Adipocyte (in vitro differentiated cells): ENCODE measurements around the gene SWSAP1.

Source experiments
- DNase-seq: peaks from one replicate; pipeline ENCODE4 v3.0.0-alpha.2; 2015; ENCODE audit warnings: low read depth
- H3K27me3 ChIP-seq: replicated peaks from 2 replicates; pipeline ENCODE4 v1.7.0; 2013; ENCODE audit warnings: mild to moderate bottlenecking, low read length, moderate library complexity; ENCODE audit not compliant: control insufficient read depth, insufficient read depth
- H3K36me3 ChIP-seq: 2 replicates; pipeline ENCODE4 v1.7.0; 2013; ENCODE audit warnings: low read length, mild to moderate bottlenecking, moderate library complexity; ENCODE audit not compliant: control insufficient read depth, insufficient read depth, severe bottlenecking
- H3K4me1 ChIP-seq: 2 replicates; pipeline ENCODE4 v1.7.0; 2013; ENCODE audit warnings: mild to moderate bottlenecking, low read length, moderate library complexity; ENCODE audit not compliant: control insufficient read depth, insufficient read depth
- H3K4me3 ChIP-seq: 2 replicates; pipeline ENCODE4 v1.7.0; 2013; ENCODE audit warnings: mild to moderate bottlenecking, low read length, moderate library complexity
- H3K9ac ChIP-seq: 2 replicates; pipeline ENCODE4 v1.7.0; 2013; ENCODE audit warnings: mild to moderate bottlenecking, low read length, moderate library complexity
- H3K9me3 ChIP-seq: 2 replicates; pipeline ENCODE4 v1.7.0; 2013; ENCODE audit warnings: mild to moderate bottlenecking, low read length, moderate library complexity; ENCODE audit not compliant: control insufficient read depth

The SWSAP1 gene

DNA sequence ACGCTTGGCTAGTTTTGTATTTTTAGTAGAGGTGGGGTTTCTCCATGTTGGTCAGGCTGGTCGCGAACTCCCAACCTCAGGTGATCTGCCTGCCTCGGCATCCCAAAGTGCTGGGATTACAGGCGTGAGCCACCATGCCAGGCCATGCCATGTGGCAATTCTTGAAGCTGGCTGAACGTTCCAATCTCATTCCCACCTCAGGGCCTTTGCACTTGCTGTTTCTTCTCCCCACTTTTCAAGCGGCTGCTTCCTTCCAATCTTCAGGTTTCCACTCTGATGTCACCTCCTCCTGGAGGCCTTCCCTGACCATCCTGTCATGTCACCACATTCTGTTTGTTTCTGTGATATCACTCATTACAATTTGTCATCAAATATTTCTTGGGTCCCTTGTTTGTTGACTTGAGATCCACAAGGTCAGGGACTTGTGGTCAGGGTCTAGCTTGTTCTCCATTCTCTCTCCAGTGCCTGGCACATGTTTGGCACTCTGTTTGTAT, 5.4 kb downstream of the SWSAP1 start:
- Histone ChIP-seq H3K36me3 (no peaks in the 10 kb centered on the region), H3K4me1 (peaks cover 39% of the 10 kb centered on the region), H3K4me3 (no peak overlapping the region), H3K9ac (no peak overlapping the region), H3K27me3 (peaks cover 15% of the 10 kb centered on the region), H3K9me3 (no peaks in the 10 kb centered on the region)
- no peak for DNase-seq

DNA sequence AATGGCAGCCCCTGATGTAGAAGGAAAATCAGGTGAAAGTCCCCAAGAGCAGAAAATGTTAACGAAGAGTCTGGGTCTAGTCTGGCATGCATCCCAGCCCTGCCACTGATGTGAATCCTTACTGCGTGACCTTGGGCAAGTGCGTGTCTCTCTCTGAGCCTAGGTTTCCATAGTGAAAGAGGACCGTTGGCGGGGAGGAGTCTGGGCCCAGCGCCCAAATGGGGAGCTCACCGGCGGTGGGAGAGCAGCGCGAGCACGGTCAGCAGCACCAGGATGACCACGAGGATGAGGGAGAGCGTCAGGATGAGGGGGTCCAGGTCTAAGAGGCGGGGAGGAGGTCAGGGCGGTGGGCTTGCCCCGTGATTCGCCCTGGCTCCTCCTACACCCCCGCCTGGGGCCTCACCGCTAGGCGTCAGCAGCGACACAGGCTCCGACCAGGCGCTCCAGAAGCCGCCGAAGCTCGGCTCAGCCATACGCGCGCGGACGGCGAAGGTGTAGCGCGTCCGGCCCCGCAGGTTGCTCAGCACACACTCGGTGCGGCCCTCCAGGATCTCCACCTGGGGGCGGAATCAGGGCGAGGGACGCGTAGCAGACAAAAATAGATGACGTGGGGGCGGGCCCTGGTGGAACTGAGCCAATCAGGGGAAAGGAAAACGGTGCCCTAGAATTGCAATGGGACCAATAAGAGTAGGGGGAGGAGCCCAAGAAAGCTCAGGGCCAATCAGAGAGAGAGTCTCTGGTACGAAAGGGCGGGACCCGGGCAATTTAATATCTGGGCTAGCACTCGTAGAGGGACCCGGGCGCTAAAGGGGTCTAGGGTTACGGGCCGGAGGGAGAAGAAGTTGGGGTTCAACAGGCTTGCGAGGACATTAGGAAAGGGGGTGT, 6.4 kb downstream of the SWSAP1 start:
- Histone ChIP-seq H3K4me3 (peak overlapping the region; percentile 78), H3K4me1 (peaks cover 32% of the 10 kb centered on the region), H3K36me3 (no peaks in the 10 kb centered on the region), H3K27me3 (peaks cover 15% of the 10 kb centered on the region), H3K9me3 (no peaks in the 10 kb centered on the region), H3K9ac (peak overlapping the region; percentile 64)
- DNase-seq: peak; percentile 96

DNA sequence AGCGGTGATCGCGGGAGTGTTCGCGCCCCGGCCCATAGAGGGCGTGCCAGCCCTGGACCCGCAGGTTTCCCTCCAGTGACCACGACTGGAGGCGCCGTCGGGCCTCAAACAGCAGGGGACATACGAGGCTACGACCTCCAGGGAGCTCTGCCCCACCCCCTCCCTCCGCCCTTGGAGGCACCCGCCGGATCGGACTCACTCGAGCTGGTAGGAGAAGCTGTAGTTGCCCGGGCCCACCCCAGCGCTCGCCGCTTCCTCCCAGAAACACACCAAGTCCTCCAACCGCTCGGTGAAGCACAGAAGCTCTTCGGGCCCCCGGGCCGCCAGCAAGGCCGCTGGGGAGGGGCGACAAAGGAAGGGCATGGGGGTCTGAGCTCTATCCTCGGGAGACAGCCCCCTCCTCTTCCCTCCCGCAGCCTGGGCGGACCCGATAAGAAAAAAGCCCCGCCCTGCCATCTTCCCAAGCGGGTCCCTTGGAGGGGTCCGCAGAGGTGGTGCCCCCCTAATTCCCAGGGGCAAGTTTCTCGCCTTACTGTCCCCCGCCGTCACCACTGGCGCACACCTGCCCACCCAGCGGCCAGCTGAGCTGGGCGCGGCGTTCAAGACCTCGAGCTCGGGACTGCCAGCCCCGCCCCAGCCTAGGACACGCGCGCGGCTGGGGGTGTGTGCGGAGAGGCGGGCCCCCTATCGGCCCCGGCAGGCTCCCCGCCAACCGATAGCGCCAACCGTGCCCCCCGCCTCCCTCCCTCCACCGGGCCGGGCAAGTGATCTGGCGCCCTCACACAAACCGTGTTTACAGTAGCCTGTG, 8.6 kb downstream of the SWSAP1 start:
- Histone ChIP-seq H3K4me3 (no peak overlapping the region), H3K36me3 (no peaks in the 10 kb centered on the region), H3K27me3 (peaks cover 15% of the 10 kb centered on the region), H3K9me3 (no peaks in the 10 kb centered on the region), H3K9ac (no peak overlapping the region), H3K4me1 (peaks cover 18% of the 10 kb centered on the region)
- peak; percentile 40 for DNase-seq

DNA sequence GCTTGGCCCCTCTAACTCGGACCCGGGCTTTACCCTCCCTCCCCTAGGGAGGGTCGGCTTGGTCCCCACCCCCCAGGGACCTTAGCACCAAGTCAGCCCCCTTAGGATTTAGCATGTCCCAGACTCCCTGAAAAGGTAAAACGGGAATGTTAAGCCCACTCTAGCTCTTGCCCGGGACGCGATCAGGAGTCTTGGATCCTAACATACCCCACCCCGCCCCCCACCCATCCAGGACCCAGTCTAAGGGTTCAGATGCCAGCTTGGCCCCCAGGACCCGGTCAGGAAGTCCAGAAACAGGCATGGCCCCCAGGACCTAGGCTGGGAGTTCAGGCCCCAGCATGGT, 9.2 kb downstream of the SWSAP1 start:
- no peaks in the 10 kb centered on the region for H3K36me3 ChIP-seq
- peaks cover 15% of the 10 kb centered on the region for H3K27me3 ChIP-seq
- H3K4me3 ChIP-seq: no peak overlapping the region
- no peak for DNase-seq
- H3K4me1 ChIP-seq: peaks cover 12% of the 10 kb centered on the region
- no peaks in the 10 kb centered on the region for H3K9me3 ChIP-seq
- no peak overlapping the region for H3K9ac ChIP-seq

DNA sequence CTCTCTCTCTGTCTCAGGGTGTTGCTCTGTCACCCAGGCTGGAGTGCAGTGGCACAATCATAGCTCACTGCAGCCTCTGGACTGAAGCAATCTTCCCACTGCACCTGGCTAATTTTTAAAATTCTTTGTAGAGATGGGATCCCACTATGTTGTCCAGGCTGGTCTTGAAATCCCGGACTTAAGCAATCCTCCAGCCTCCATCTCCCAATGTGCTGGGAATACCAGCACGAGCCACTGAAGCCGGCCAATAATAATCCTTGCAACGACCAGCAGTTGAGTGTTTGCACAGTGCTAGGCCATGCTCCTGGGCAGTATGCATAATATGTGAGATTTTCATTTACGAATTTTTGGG, 10.3 kb downstream of the SWSAP1 start:
- DNase-seq: no peak
- Histone ChIP-seq H3K9ac (no peak overlapping the region), H3K36me3 (no peaks in the 10 kb centered on the region), H3K4me1 (peaks cover 10% of the 10 kb centered on the region), H3K4me3 (no peak overlapping the region), H3K9me3 (no peaks in the 10 kb centered on the region), H3K27me3 (peaks cover 15% of the 10 kb centered on the region)

DNA sequence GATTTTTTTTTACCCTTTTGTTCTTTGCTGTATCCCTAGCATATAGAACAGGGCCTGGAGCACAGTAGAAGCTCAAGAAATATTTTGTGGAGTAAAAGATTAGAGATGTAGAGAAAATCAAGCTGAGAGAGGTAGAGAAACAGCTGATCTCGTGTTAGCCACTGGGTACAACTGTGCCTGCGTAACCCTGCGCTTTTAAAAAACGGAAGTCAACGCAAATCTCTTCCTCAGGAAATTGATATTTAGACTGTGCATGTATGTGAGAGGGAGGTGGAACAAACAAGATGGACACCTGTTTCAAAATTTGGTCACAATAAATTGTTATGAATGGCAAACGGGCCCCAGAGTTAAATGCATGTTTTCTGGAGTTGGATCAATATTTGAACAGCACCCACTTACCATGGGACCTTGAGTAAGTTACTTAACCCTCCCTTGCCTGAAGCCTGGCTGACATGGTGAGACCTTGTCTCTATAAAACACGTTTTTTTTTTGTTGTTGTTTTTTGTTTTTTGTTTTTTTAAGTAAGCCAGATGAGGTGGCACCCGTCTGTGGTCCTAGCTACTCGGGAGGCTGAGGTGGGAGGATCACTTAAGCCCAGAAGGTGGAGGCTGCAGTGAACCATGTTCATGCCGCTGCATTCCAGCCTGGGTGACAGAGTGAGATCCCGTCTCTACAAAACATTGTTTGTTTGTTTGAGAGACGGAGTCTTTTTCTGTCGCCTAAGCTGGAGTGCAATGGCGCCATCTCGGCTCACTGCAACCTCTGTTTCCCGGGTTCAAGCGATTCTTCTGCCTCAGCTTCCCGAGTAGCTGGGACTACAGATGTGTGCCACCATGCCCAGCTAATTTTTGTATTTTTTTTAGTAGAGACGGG, 12.9 kb downstream of the SWSAP1 start:
- H3K9me3 ChIP-seq: peaks cover 7% of the 10 kb centered on the region
- H3K9ac ChIP-seq: no peak overlapping the region
- no peaks in the 10 kb centered on the region for H3K36me3 ChIP-seq
- DNase-seq: no peak
- H3K4me1 ChIP-seq: no peaks in the 10 kb centered on the region
- peaks cover 9% of the 10 kb centered on the region for H3K27me3 ChIP-seq
- no peak overlapping the region for H3K4me3 ChIP-seq

DNA sequence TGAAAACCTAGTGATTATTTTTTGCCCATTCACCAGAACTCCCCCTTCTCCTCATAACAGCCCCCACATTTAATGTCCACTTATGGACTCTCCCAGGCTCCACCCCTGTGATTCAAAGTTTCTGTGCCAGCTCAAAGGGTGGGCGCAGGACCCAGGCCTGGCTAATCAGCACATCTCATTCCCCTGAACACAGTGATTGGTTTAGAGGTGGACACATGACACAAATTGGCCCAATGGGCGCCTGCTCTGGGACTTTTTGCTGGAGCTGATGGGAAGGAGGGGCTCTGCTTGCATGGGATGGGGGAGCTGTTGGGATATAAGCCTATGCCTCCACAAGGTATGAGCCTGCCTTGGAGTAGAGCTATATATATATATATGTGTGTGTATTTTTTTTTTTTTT, 15.9 kb downstream of the SWSAP1 start:
- Histone ChIP-seq H3K9me3 (peaks cover 7% of the 10 kb centered on the region), H3K36me3 (no peaks in the 10 kb centered on the region), H3K9ac (no peak overlapping the region), H3K27me3 (peaks cover 3% of the 10 kb centered on the region), H3K4me3 (no peak overlapping the region), H3K4me1 (no peaks in the 10 kb centered on the region)
- no peak for DNase-seq

DNA sequence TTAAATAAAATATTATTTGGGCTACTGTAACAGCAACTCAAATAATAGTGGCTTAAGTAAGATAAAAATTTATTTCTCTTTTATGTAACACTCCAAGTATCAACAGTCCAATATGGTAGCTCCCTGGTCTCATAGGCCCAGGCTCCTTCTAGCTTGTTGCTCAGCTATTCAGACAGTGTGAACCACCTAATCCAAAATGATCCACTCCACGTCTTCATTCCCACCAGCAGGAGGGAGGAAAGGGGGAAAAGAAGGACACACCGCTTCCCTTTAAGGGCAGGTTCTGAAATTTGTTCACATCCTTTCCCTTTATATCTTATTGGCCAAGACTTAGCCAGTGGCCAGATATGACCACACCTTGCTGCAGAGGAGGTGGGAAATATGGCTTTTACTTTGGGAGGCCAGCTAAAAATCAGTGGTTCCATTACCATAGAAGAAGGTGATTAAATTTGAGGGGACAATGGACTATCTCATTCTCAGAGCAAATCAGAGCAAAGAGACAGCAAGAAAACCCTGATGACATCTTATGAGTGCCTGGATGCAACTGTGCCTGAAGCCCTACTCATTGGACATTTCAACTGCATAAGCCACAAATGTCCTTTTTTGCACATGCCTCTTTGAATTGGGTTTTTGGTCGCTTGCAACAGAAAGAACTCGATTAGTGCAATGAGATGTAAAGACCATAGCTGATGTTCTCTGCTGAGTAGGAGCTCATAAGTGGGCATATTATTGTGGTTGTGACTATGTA, 16.6 kb downstream of the SWSAP1 start:
- Histone ChIP-seq H3K4me3 (no peak overlapping the region), H3K9ac (no peak overlapping the region), H3K27me3 (peaks cover 3% of the 10 kb centered on the region), H3K9me3 (peaks cover 7% of the 10 kb centered on the region), H3K4me1 (no peaks in the 10 kb centered on the region), H3K36me3 (no peaks in the 10 kb centered on the region)
- no peak for DNase-seq

DNA sequence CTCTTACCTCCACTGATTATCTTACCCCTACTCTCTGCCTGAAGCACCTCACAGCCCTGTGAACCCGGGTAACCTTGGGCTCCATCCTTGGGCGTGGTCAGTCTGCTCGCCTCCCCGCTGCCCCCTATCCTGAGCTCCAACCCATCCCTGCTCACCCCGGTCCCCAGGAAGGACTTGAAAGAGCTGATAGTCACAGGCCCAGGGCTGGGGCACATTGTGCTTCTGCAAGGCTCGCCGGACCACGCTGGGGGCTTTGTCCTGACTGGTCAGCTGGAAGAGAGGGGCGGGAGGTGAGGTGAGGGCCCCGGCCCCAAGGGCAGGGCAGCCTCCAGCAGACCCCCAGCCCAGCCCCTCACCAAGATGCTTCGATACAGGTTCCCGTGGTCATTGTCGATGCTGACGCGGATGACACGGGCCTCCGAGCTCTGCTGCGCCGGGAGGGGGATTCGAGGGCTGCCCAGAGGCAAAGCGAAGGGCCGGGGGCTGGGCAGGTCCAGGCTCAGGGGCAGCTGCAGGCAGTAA, 22.7 kb downstream of the SWSAP1 start:
- Histone ChIP-seq H3K4me1 (no peaks in the 10 kb centered on the region), H3K9ac (no peak overlapping the region), H3K27me3 (peaks cover 3% of the 10 kb centered on the region), H3K4me3 (no peak overlapping the region), H3K36me3 (no peaks in the 10 kb centered on the region), H3K9me3 (no peaks in the 10 kb centered on the region)
- no peak for DNase-seq

DNA sequence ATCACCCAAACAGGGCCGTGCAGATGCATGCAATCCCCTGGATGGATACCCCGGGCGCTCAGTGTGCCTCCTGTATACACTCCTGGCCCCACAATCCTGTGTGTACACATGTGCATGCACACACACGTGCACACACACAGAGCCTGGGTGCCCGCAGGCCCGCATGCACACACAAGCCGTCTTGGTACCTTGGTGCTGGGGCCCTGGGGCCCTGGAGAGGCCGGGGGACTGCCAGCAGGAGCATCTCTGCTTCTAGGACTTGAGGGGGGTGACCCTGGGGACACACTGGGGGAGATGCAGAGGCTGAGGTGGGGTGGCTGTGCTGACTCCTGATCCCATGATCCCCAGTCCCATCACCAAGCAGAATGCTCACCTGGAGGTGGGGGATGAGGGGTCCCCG, 25.2 kb downstream of the SWSAP1 start:
- Histone ChIP-seq H3K9me3 (no peaks in the 10 kb centered on the region), H3K9ac (no peak overlapping the region), H3K27me3 (peaks cover 3% of the 10 kb centered on the region), H3K4me3 (no peak overlapping the region), H3K4me1 (no peaks in the 10 kb centered on the region), H3K36me3 (no peaks in the 10 kb centered on the region)
- no peak for DNase-seq
